Esophagus (tissue), 2 donors: ENCODE results near the gene CTCF. TPM values are rescaled to one million over a fixed set of nuclear protein-coding genes. Genes with fewer than 3 reads are reported as not detected.

Experiments used
- H3K27ac ChIP-seq, 2 donors: one replicate each; pipeline ENCODE4 v1.5.1; 2013; ENCODE audit warnings: low read depth in 2 of 2, mild to moderate bottlenecking in 2 of 2, inconsistent platforms in 1 of 2, low read length in 1 of 2, moderate library complexity in 1 of 2
- H3K27me3 ChIP-seq, 2 donors: one replicate each; pipeline ENCODE4 v1.6.1; 2013; ENCODE audit warnings: low read length in 2 of 2, control low read depth in 1 of 2, mild to moderate bottlenecking in 1 of 2; ENCODE audit not compliant: insufficient read depth in 2 of 2, control insufficient read depth in 1 of 2
- H3K36me3 ChIP-seq, 2 donors: one replicate each; pipeline ENCODE4 v1.6.1; 2013; ENCODE audit warnings: low read length in 1 of 2; ENCODE audit not compliant: control insufficient read depth in 2 of 2, insufficient read depth in 2 of 2
- H3K4me1 ChIP-seq, 2 donors: one replicate each; pipeline ENCODE4 v1.6.1; 2013; ENCODE audit warnings: low read length in 1 of 2; ENCODE audit not compliant: control insufficient read depth in 2 of 2, insufficient read depth in 2 of 2
- H3K4me3 ChIP-seq, 2 donors: one replicate each; pipeline ENCODE4 v1.5.1; 2013; ENCODE audit warnings: low read length in 2 of 2, mild to moderate bottlenecking in 2 of 2, low read depth in 1 of 2, moderate library complexity in 1 of 2
- H3K9me3 ChIP-seq, 2 donors: one replicate each; pipeline ENCODE4 v1.6.1; 2013; ENCODE audit warnings: mild to moderate bottlenecking in 2 of 2, low read depth in 1 of 2, low read length in 1 of 2, moderate library complexity in 1 of 2; ENCODE audit not compliant: control insufficient read depth in 2 of 2, insufficient read depth in 1 of 2
- WGBS, 2 donors: extraction: QIAGEN DNeasy Blood & Tissue Kit; methylation state at CpG; one replicate each; pipeline ENCODE4 v1.1.7; 2013; 5-methylcytosine and 5-hydroxymethylcytosine counted together
- polyA plus RNA-seq, 2 donors: library from polyadenylated mRNA; stranded (reverse); fragments of 200-250 nt; gene quantifications; one replicate each; pipeline ENCODE4 v1.2.3, GENCODE V29; 2013
- donor health status: healthy with polysubstance abuse.
- donor health status: Bipolar disorder and iron deficiency.

The CTCF gene
- polyA plus RNA-seq, 2 donors = 16.9 to 21.3 TPM

DNA sequence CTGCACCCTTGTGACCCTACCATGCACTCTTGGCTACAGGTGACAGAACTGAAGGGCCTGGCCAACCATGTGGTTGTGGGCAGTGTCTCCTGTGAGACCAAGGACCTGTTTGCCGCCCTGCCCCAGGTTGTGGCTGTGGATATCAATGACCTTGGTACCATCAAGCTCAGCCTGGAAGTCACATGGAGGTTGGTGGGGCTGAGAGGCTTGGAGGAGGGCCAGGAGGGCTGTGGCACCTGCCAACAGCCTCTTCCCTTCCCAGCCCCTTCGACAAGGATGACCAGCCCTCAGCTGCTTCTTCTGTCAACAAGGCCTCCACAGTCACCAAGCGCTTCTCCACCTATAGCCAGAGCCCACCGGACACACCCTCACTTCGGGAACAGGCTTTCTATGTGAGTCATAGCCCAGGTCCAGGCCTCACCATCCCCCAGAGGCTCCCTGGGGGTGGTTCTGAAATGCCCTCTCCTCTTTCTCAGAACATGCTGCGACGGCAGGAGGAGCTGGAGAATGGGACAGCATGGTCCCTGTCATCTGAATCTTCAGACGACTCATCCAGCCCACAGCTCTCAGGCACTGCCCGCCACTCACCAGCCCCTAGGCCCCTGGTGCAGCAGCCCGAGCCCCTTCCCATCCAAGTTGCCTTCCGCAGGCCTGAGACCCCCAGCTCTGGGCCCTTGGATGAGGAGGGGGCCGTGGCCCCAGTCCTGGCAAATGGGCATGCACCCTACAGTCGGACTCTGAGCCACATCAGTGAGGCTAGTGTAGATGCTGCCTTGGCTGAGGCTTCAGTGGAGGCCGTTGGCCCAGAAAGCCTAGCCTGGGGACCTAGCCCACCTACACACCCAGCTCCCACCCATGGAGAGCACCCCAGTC, 20.7 kb upstream of the CTCF start:
- no peak overlapping the region for H3K27ac ChIP-seq
- H3K36me3 ChIP-seq = peaks cover 11 to 45% of the 10 kb centered on the region in 2 donors
- peaks cover 0 to 2% of the 10 kb centered on the region in 2 donors for H3K9me3 ChIP-seq
- WGBS, 2 donors = 76 to 81% methylated on average over 14 of the region's 14 CpGs
- peaks cover 7 to 23% of the 10 kb centered on the region in 2 donors for H3K4me1 ChIP-seq
- H3K4me3 ChIP-seq = no peak overlapping the region
- no peaks in the 10 kb centered on the region for H3K27me3 ChIP-seq

DNA sequence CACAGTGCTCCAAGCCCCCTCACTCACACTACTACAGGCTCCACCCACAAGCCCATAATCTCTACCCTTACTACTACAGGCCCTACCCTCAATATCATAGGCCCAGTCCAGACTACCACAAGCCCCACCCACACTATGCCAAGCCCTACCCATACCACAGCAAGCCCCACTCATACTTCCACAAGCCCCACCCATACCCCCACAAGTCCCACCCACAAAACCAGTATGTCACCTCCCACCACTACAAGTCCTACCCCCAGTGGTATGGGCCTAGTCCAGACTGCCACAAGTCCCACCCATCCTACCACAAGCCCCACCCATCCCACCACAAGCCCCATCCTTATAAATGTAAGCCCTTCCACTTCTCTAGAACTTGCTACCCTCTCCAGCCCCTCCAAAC, 19.9 kb upstream of the CTCF start:
- Histone ChIP-seq H3K4me1 (peaks cover 4 to 27% of the 10 kb centered on the region in 2 donors), H3K9me3 (peaks cover 0 to 2% of the 10 kb centered on the region in 2 donors), H3K27ac (no peak overlapping the region), H3K27me3 (no peaks in the 10 kb centered on the region), H3K36me3 (peaks cover 11 to 45% of the 10 kb centered on the region in 2 donors), H3K4me3 (no peak overlapping the region)

DNA sequence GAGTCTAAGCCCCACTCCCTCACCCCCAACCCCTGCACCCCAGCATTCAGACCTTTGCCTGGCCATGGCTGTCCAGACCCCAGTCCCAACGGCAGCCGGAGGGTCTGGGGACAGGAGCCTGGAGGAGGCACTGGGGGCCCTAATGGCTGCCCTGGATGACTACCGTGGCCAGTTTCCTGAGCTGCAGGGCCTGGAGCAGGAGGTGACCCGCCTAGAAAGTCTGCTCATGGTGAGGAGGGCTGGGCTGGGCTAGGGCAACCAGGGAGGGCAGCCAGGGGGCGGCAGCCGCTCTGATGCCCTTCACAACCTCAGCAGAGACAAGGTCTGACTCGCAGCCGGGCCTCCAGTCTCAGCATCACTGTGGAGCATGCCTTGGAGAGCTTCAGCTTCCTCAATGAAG, 19.3 kb upstream of the CTCF start:
- Histone ChIP-seq H3K4me1 (peaks cover 3 to 33% of the 10 kb centered on the region in 2 donors), H3K36me3 (peaks cover 11 to 45% of the 10 kb centered on the region in 2 donors), H3K27ac (no peak overlapping the region), H3K27me3 (no peaks in the 10 kb centered on the region), H3K4me3 (no peak overlapping the region), H3K9me3 (peaks cover 0 to 2% of the 10 kb centered on the region in 2 donors)
- WGBS, 2 donors = 90 to 94% methylated on average over 8 of the region's 8 CpGs

GRCh38 chr16:67543582-67543981, 18.7 kb upstream of the CTCF start:
- Histone ChIP-seq H3K36me3 (peaks cover 11 to 45% of the 10 kb centered on the region in 2 donors), H3K27ac (no peak overlapping the region)

DNA sequence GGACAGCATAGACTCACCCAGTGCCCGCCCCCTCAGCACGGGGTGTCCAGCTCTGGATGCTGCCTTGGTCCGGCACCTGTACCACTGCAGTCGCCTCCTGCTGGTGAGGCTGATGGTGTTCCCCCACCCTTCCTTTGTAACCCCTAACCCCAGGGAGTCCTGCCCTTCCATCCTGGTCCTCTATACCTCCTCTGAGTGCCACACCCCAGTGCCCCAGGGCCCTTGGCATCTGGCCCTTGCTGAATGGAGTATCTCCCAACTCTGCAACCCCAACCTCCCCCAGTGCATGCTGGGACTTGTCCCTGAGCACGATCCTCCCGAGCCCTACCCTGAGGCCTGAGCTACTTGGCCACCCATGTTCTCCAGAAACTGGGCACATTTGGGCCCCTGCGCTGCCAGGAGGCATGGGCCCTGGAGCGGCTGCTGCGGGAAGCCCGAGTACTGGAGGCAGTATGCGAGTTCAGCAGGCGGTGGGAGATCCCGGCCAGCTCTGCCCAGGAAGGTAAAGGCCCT, 17.9 kb upstream of the CTCF start:
- no peak overlapping the region for H3K4me3 ChIP-seq

More at GRCh38 chr16:67543582-67543981, 18.7 kb upstream of the CTCF start:
- Histone ChIP-seq H3K4me1 (peaks cover 0 to 33% of the 10 kb centered on the region in 2 donors), H3K4me3 (no peak overlapping the region), H3K9me3 (peaks cover 0 to 2% of the 10 kb centered on the region in 2 donors), H3K27me3 (no peaks in the 10 kb centered on the region)
- 85 to 87% methylated on average over 6 of the region's 6 CpGs for WGBS, 2 donors

DNA sequence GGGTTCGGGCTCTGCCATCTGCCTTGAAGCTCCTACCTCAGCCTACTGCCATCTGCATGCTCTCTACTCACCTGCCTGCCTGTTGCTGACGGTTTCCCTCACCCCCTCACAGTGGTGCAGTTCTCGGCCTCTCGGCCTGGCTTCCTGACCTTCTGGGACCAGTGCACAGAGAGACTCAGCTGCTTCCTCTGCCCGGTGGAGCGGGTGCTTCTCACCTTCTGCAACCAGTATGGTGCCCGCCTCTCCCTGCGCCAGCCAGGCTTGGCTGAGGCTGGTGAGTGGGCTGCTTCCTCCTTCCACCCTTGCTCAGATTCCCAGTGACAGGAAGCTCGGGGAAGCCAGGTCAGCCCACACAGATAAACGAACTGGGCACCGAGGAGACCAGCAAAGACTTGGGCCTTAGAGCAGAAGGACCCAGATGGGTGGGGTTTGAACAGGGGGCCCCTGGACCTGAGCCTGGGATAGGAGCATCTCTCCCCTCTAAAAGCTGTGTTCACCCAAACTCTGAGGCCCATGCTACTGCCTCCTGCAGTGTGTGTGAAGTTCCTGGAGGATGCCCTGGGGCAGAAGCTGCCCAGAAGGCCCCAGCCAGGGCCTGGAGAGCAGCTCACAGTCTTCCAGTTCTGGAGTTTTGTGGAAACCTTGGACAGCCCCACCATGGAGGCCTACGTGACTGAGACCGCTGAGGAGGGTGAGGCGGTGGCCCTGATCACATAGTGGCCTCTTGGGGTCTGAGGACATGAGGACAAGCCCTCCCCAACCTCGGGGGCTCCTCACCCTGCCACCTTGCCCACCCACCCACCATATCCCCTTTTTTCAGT, 17.3 kb upstream of the CTCF start:
- Histone ChIP-seq H3K9me3 (peaks cover 0 to 2% of the 10 kb centered on the region in 2 donors), H3K27me3 (no peaks in the 10 kb centered on the region), H3K4me1 (peaks cover 0 to 31% of the 10 kb centered on the region in 2 donors), H3K36me3 (peaks cover 11 to 41% of the 10 kb centered on the region in 2 donors), H3K27ac (peak overlapping the region in 1 of 2 donors; percentile 46), H3K4me3 (no peak overlapping the region)
- WGBS, 2 donors = 63 to 67% methylated on average over 15 of the region's 15 CpGs

More for the DNA sequence above, 17.9 kb upstream of the CTCF start:
- peaks cover 0 to 33% of the 10 kb centered on the region in 2 donors for H3K4me1 ChIP-seq
- WGBS, 2 donors = 56 to 75% methylated on average over 11 to 13 of the region's 13 CpGs
- no peaks in the 10 kb centered on the region for H3K27me3 ChIP-seq
- peaks cover 0 to 2% of the 10 kb centered on the region in 2 donors for H3K9me3 ChIP-seq
- peak overlapping the region in 1 of 2 donors; percentile 46 for H3K27ac ChIP-seq
- peaks cover 11 to 45% of the 10 kb centered on the region in 2 donors for H3K36me3 ChIP-seq

- Histone ChIP-seq H3K4me1 (peaks cover 0 to 30% of the 10 kb centered on the region in 2 donors), H3K27ac (no peak overlapping the region), H3K36me3 (peaks cover 6 to 36% of the 10 kb centered on the region in 2 donors)
These were observed 16.7 kb upstream of the CTCF start for GRCh38 chr16:67545665-67546024.

GRCh38 chr16:67546091-67546501, 16.2 kb upstream of the CTCF start:
- no peak overlapping the region for H3K4me3 ChIP-seq
- peaks cover 0 to 30% of the 10 kb centered on the region in 2 donors for H3K4me1 ChIP-seq
- H3K9me3 ChIP-seq = peaks cover 0 to 2% of the 10 kb centered on the region in 2 donors
- peaks cover 4 to 34% of the 10 kb centered on the region in 2 donors for H3K36me3 ChIP-seq
- no peaks in the 10 kb centered on the region for H3K27me3 ChIP-seq
- H3K27ac ChIP-seq = peak overlapping the region; percentile 76 to 88
- whole genome bisulfite sequencing, 2 donors = 75 to 79% methylated on average over 7 of the region's 7 CpGs

More at GRCh38 chr16:67545665-67546024, 16.7 kb upstream of the CTCF start:
- WGBS, 2 donors = 88 to 91% methylated on average over 14 of the region's 14 CpGs
- H3K4me3 ChIP-seq = no peak overlapping the region
- no peaks in the 10 kb centered on the region for H3K27me3 ChIP-seq
- H3K9me3 ChIP-seq = peaks cover 0 to 2% of the 10 kb centered on the region in 2 donors

DNA sequence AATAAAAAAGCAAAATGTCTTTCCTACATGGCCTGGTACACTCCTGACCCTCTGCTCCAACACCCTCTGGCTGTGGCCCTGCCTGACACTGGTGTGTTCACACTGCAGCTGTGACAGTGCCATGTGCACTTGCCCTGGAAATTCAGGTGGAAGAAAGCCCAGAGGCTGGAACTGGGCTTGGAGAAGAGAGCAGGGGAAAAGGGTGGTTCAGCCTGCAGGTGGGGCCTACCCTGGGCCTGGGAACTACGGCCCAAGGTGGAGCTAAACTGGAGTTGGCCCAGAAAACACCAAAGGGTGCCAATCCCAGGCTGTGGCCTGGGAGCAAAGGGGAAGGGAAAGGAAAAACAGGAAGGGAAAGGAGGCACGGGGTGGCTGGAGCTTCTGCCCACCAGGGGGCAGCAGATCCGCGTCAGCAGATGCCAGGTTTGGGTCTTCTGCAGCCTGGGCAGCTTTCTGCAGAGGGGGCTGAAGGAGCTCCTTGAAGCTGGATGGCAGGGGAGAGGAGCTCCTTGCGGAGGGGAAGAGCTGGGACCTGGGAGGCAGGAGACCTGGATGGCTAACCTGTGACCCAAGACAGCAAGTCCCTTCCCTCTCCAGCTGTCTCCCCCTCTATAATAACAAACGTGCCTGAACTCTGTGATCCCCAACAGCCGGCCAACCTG, 15.4 kb upstream of the CTCF start:
- WGBS, 2 donors = 6 to 9% methylated on average over 7 of the region's 7 CpGs
- Histone ChIP-seq H3K36me3 (peaks cover 4 to 28% of the 10 kb centered on the region in 2 donors), H3K27ac (peak overlapping the region; percentile 76 to 88), H3K4me1 (peaks cover 0 to 30% of the 10 kb centered on the region in 2 donors), H3K4me3 (no peak overlapping the region), H3K9me3 (no peaks in the 10 kb centered on the region), H3K27me3 (no peaks in the 10 kb centered on the region)
